Naive B cell (primary cell): ENCODE data around the gene MKNK1. TPM values are rescaled to one million over a fixed set of nuclear protein-coding genes. Genes with fewer than 3 reads are reported as not detected.

Source experiments
- ATAC-seq, 2 donors: fragments of 150-1000 bp; cut with Tn5 transposase; 2 replicates each; pipeline ENCODE4 v1.10.0; 2021; ENCODE audit warnings: low read depth in 2 of 2, mild to moderate bottlenecking in 2 of 2, moderate library complexity in 2 of 2
- DNase-seq: peaks from one replicate; pipeline ENCODE4 v3.0.0; 2022
- H3K27ac Mint-ChIP-seq, 6 donors: one replicate each; pipeline ENCODE4 v1.8.0; 2020 to 2022; ENCODE audit warnings: mild to moderate bottlenecking in 6 of 6, mixed read lengths in 6 of 6, moderate library complexity in 5 of 6, inconsistent platforms in 2 of 6
- H3K27me3 Mint-ChIP-seq, 3 donors: one replicate each; pipeline ENCODE4 v1.8.0; 2021 to 2022; ENCODE audit warnings: mixed read lengths in 3 of 3, mild to moderate bottlenecking in 1 of 3
- H3K36me3 Mint-ChIP-seq, 2 donors: one replicate each; pipeline ENCODE4 v1.8.0; 2020 to 2022; ENCODE audit warnings: mixed read lengths in 2 of 2, inconsistent platforms in 1 of 2, mild to moderate bottlenecking in 1 of 2
- H3K4me1 Mint-ChIP-seq, 3 donors: one replicate each; pipeline ENCODE4 v1.8.0; 2020 to 2022; ENCODE audit warnings: mixed read lengths in 3 of 3, inconsistent platforms in 1 of 3, mild to moderate bottlenecking in 1 of 3, moderate library complexity in 1 of 3
- H3K4me3 Mint-ChIP-seq, 8 donors: one replicate each; pipeline ENCODE4 v1.8.0; 2020 to 2022; ENCODE audit warnings: mild to moderate bottlenecking in 8 of 8, mixed read lengths in 8 of 8, moderate library complexity in 8 of 8, inconsistent platforms in 2 of 8
- H3K9me3 Mint-ChIP-seq, 7 donors: one replicate each; pipeline ENCODE4 v1.8.0; 2020 to 2022; ENCODE audit warnings: mixed read lengths in 7 of 7, mild to moderate bottlenecking in 5 of 7, inconsistent platforms in 2 of 7, moderate library complexity in 1 of 7
- polyA plus RNA-seq, 6 donors: library from polyadenylated mRNA; unstranded; fragments of 300-500 nt; fragmentation: Illumina TruSeq; gene quantifications; one replicate each; pipeline ENCODE4 v1.2.3, GENCODE V29; 2021; ENCODE audit warnings: low read depth in 6 of 6

MKNK1 gene
- polyA plus RNA-seq, 6 donors from 2014 or later, result 14.2 to 23.8 (median 18.6) TPM

GRCh38 chr1:46546210-46546609, 57.9 kb downstream of the MKNK1 start:
- DNase-seq (no peak), ATAC-seq (no peak)
- peaks cover 9 to 17% (median 11%) of the 10 kb centered on the region in 3 donors for H3K4me1 Mint-ChIP-seq
- no peaks in the 10 kb centered on the region for H3K9me3 Mint-ChIP-seq
- H3K36me3 Mint-ChIP-seq, result no peaks in the 10 kb centered on the region
- peaks cover 48 to 88% (median 80%) of the 10 kb centered on the region in 3 donors for H3K27me3 Mint-ChIP-seq
- no peak overlapping the region for H3K27ac Mint-ChIP-seq
- H3K4me3 Mint-ChIP-seq, result no peak overlapping the region

GRCh38 chr1:46545784-46546183, 58.3 kb downstream of the MKNK1 start:
- no peak for ATAC-seq
- Mint-ChIP-seq H3K4me1 (peaks cover 9 to 17% (median 11%) of the 10 kb centered on the region in 3 donors), H3K4me3 (no peak overlapping the region), H3K27me3 (peaks cover 52 to 86% (median 79%) of the 10 kb centered on the region in 3 donors), H3K9me3 (no peaks in the 10 kb centered on the region), H3K36me3 (no peaks in the 10 kb centered on the region), H3K27ac (no peak overlapping the region)
- no peak for DNase-seq

- Mint-ChIP-seq H3K4me1 (peaks cover 9 to 13% (median 11%) of the 10 kb centered on the region in 3 donors), H3K4me3 (no peak overlapping the region), H3K9me3 (no peaks in the 10 kb centered on the region), H3K27me3 (peaks cover 58 to 88% (median 83%) of the 10 kb centered on the region in 3 donors), H3K36me3 (no peaks in the 10 kb centered on the region), H3K27ac (peak overlapping the region in 1 of 6 donors; percentile 17)
- no peak for ATAC-seq
- DNase-seq, result no peak
Measured at GRCh38 chr1:46544561-46545240, 59.4 kb downstream of the MKNK1 start.

- ATAC-seq (no peak), DNase-seq (no peak)
- no peaks in the 10 kb centered on the region for H3K9me3 Mint-ChIP-seq
- peaks cover 51 to 81% (median 76%) of the 10 kb centered on the region in 3 donors for H3K27me3 Mint-ChIP-seq
- H3K27ac Mint-ChIP-seq, result no peak overlapping the region
- H3K4me3 Mint-ChIP-seq, result no peak overlapping the region
- H3K36me3 Mint-ChIP-seq, result no peaks in the 10 kb centered on the region
- H3K4me1 Mint-ChIP-seq, result peaks cover 6 to 7% (median 7%) of the 10 kb centered on the region in 3 donors
Measured at GRCh38 chr1:46543761-46544560, 60.1 kb downstream of the MKNK1 start.

- H3K4me1 Mint-ChIP-seq, result peaks cover 6 to 7% (median 7%) of the 10 kb centered on the region in 3 donors
- H3K4me3 Mint-ChIP-seq, result no peak overlapping the region
- H3K27me3 Mint-ChIP-seq, result peaks cover 52 to 87% (median 79%) of the 10 kb centered on the region in 3 donors
- ATAC-seq (no peak), DNase-seq (no peak)
- no peaks in the 10 kb centered on the region for H3K36me3 Mint-ChIP-seq
- no peak overlapping the region for H3K27ac Mint-ChIP-seq
- H3K9me3 Mint-ChIP-seq, result no peaks in the 10 kb centered on the region
Measured at GRCh38 chr1:46543382-46543760, 60.7 kb downstream of the MKNK1 start.

- Mint-ChIP-seq H3K27ac (no peak overlapping the region), H3K4me3 (no peak overlapping the region)
- DNase-seq, result no peak
Measured at GRCh38 chr1:46539972-46540371, 64.1 kb downstream of the MKNK1 start.

GRCh38 chr1:46538147-46538546, 65.9 kb downstream of the MKNK1 start:
- no peak overlapping the region for H3K27ac Mint-ChIP-seq
- ATAC-seq, result no peak

More at GRCh38 chr1:46539972-46540371, 64.1 kb downstream of the MKNK1 start:
- H3K4me1 Mint-ChIP-seq, result peaks cover 0 to 6% (median 4%) of the 10 kb centered on the region in 3 donors
- H3K27me3 Mint-ChIP-seq, result peaks cover 44 to 78% (median 73%) of the 10 kb centered on the region in 3 donors
- H3K9me3 Mint-ChIP-seq, result peaks cover 0 to 15% (median 5%) of the 10 kb centered on the region in 7 donors
- ATAC-seq, result no peak
- H3K36me3 Mint-ChIP-seq, result peaks cover 0 to 12% of the 10 kb centered on the region in 2 donors

GRCh38 chr1:46537651-46538050, 66.4 kb downstream of the MKNK1 start:
- peaks cover 0 to 12% of the 10 kb centered on the region in 2 donors for H3K36me3 Mint-ChIP-seq
- H3K9me3 Mint-ChIP-seq, result peaks cover 0 to 15% (median 8%) of the 10 kb centered on the region in 7 donors
- H3K4me3 Mint-ChIP-seq, result no peak overlapping the region
- H3K4me1 Mint-ChIP-seq, result peaks cover 4 to 7% (median 5%) of the 10 kb centered on the region in 3 donors
- ATAC-seq (no peak), DNase-seq (no peak)
- no peak overlapping the region for H3K27ac Mint-ChIP-seq
- H3K27me3 Mint-ChIP-seq, result peaks cover 45 to 69% (median 66%) of the 10 kb centered on the region in 3 donors

More at GRCh38 chr1:46538147-46538546, 65.9 kb downstream of the MKNK1 start:
- peaks cover 0 to 12% of the 10 kb centered on the region in 2 donors for H3K36me3 Mint-ChIP-seq
- no peak overlapping the region for H3K4me3 Mint-ChIP-seq
- peaks cover 0 to 15% (median 8%) of the 10 kb centered on the region in 7 donors for H3K9me3 Mint-ChIP-seq
- peaks cover 46 to 74% (median 71%) of the 10 kb centered on the region in 3 donors for H3K27me3 Mint-ChIP-seq
- DNase-seq, result no peak
- peaks cover 4 to 7% (median 5%) of the 10 kb centered on the region in 3 donors for H3K4me1 Mint-ChIP-seq

- ATAC-seq, result no peak
- peaks cover 4 to 7% (median 5%) of the 10 kb centered on the region in 3 donors for H3K4me1 Mint-ChIP-seq
- H3K9me3 Mint-ChIP-seq, result peaks cover 0 to 15% (median 8%) of the 10 kb centered on the region in 7 donors
- no peak for DNase-seq
- H3K4me3 Mint-ChIP-seq, result peak overlapping the region in 1 of 8 donors; percentile 22
- H3K36me3 Mint-ChIP-seq, result peaks cover 0 to 12% of the 10 kb centered on the region in 2 donors
- H3K27ac Mint-ChIP-seq, result no peak overlapping the region
- peaks cover 46 to 66% (median 63%) of the 10 kb centered on the region in 3 donors for H3K27me3 Mint-ChIP-seq
Measured at GRCh38 chr1:46536527-46536926, 67.5 kb downstream of the MKNK1 start.

- peaks cover 0 to 12% of the 10 kb centered on the region in 2 donors for H3K36me3 Mint-ChIP-seq
- H3K4me1 Mint-ChIP-seq, result peaks cover 4 to 7% (median 5%) of the 10 kb centered on the region in 3 donors
- no peak for ATAC-seq
- H3K27ac Mint-ChIP-seq, result no peak overlapping the region
- no peak overlapping the region for H3K4me3 Mint-ChIP-seq
- H3K9me3 Mint-ChIP-seq, result peaks cover 0 to 15% (median 8%) of the 10 kb centered on the region in 7 donors
- no peak for DNase-seq
- H3K27me3 Mint-ChIP-seq, result peaks cover 46 to 67% (median 62%) of the 10 kb centered on the region in 3 donors
Measured at GRCh38 chr1:46535063-46535462, 69.0 kb downstream of the MKNK1 start.

GRCh38 chr1:46533179-46533864, 70.7 kb downstream of the MKNK1 start:
- H3K27me3 Mint-ChIP-seq, result peaks cover 52 to 72% (median 68%) of the 10 kb centered on the region in 3 donors
- H3K4me3 Mint-ChIP-seq, result peak overlapping the region in 6 of 8 donors; percentile 53 to 89 (median 67)
- H3K36me3 Mint-ChIP-seq, result peaks cover 0 to 12% of the 10 kb centered on the region in 2 donors
- H3K9me3 Mint-ChIP-seq, result peaks cover 0 to 15% (median 8%) of the 10 kb centered on the region in 7 donors
- no peak overlapping the region for H3K27ac Mint-ChIP-seq
- peak; percentile 34 to 43 for ATAC-seq
- DNase-seq, result no peak
- H3K4me1 Mint-ChIP-seq, result peaks cover 4 to 7% (median 5%) of the 10 kb centered on the region in 3 donors

GRCh38 chr1:46532498-46533178, 71.4 kb downstream of the MKNK1 start:
- Mint-ChIP-seq H3K27ac (no peak overlapping the region), H3K9me3 (peaks cover 0 to 15% (median 8%) of the 10 kb centered on the region in 7 donors), H3K36me3 (peaks cover 0 to 12% of the 10 kb centered on the region in 2 donors), H3K27me3 (peaks cover 55 to 75% (median 73%) of the 10 kb centered on the region in 3 donors), H3K4me3 (peak overlapping the region in 6 of 8 donors; percentile 3 to 56 (median 24)), H3K4me1 (peaks cover 4 to 7% (median 5%) of the 10 kb centered on the region in 3 donors)
- ATAC-seq (peak; percentile 77 to 84), DNase-seq (peak; percentile 9)
